Measurements from ENCODE around the gene RAB33A.

DNA sequence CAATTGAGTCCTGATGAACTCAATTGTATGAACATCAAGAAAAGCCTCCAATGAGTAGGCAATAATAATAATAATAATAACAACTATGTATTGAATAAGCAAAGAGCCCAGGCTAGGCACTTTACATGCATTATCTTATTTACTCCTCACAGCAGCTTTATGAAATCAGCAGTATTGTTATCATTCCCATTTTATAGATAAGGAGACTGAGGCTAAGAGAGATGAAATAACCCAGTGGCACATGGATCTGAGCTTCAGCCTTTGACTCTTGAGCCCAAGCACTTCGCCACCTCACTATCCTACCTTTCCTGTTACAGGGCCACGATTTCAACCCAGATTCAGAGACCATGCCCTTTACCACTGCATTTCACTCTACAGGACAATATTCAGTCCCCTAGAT, 3.2 kb downstream of the RAB33A start:
- no peak for TF ChIP-seq POLR2A (IDR thresholded peaks at IDR 0.05)
- no peak for TF ChIP-seq CTCF (IDR thresholded peaks at IDR 0.05)
